IMR-90 (cell line): ENCODE measurements around the gene CCDC170. TPM values are rescaled to one million over a fixed set of nuclear protein-coding genes. Genes with fewer than 3 reads are reported as not detected.

Experiments used
- ATAC-seq: fragments of 200-7000 bp; cut with Tn5 transposase; 2 replicates; pipeline ENCODE4 v1.9.1; 2020; ENCODE audit warnings: low read depth, mild to moderate bottlenecking, moderate library complexity
- BruUV-seq: library from RNA; stranded (reverse); fragments of 400-500 nt; replicated peaks from 2 replicates; lab custom pipeline; 2021; lab: Mats Ljungman, UMichigan
- CTCF ChIA-PET: fragments of 300-600 bp; formaldehyde crosslinking; extraction: SDS; loops from one replicate; lab custom pipeline; 2021; ENCODE audit warnings: antibody characterized with exemption; lab: Yijun Ruan, JAX
- POLR2A ChIA-PET: fragments of 300-600 bp; sonication (Branson Sonifier 250); formaldehyde crosslinking; loops from one replicate; lab custom pipeline; 2022; ENCODE audit warnings: antibody characterized with exemption; ENCODE audit not compliant: unreplicated experiment; lab: Charles Lee
- DNase-seq: peaks from one replicate; pipeline ENCODE4 v3.0.0; 2013
- H2AFZ ChIP-seq: replicated peaks from 2 replicates; pipeline ENCODE3; 2013; ENCODE audit warnings: low read length, mild to moderate bottlenecking; ENCODE audit not compliant: poor library complexity
- H2AK5ac ChIP-seq: 2 replicates; pipeline ENCODE4 v1.6.1; 2013; ENCODE audit warnings: low read depth, low read length, inconsistent platforms
- H2AK9ac ChIP-seq: replicated peaks from 2 replicates; pipeline ENCODE3; 2013; ENCODE audit warnings: mild to moderate bottlenecking, low read depth, low read length, moderate library complexity; ENCODE audit not compliant: poor library complexity
- H2BK120ac ChIP-seq: 2 replicates; pipeline ENCODE4 v1.6.1; 2013; ENCODE audit warnings: low read depth, low read length, inconsistent platforms
- H2BK15ac ChIP-seq: 3 replicates; pipeline ENCODE4 v1.6.1; 2013; ENCODE audit warnings: low read depth, low read length, inconsistent platforms
- H2BK20ac ChIP-seq: 2 replicates; pipeline ENCODE4 v1.6.1; 2013; ENCODE audit warnings: low read depth, mild to moderate bottlenecking, inconsistent platforms, low read length, moderate library complexity
- H2BK5ac ChIP-seq: 2 replicates; pipeline ENCODE4 v1.6.1; 2013; ENCODE audit warnings: mild to moderate bottlenecking, low read depth, low read length, inconsistent platforms; ENCODE audit not compliant: poor library complexity, severe bottlenecking
- H3K14ac ChIP-seq: replicated peaks from 2 replicates; pipeline ENCODE4 v1.6.1; 2013; ENCODE audit warnings: low read depth, low read length, inconsistent platforms
- H3K18ac ChIP-seq: 2 replicates; pipeline ENCODE4 v1.6.1; 2013; ENCODE audit warnings: low read depth, low read length, control low read depth
- H3K23ac ChIP-seq: 2 replicates; pipeline ENCODE4 v1.6.1; 2013; ENCODE audit warnings: low read depth, low read length, inconsistent platforms
- H3K27ac ChIP-seq: 2 replicates; pipeline ENCODE4 v1.5.1; 2013; ENCODE audit warnings: mild to moderate bottlenecking, control low read depth, low read length; ENCODE audit not compliant: insufficient read depth
- H3K27me3 ChIP-seq: 2 replicates; pipeline ENCODE4 v1.6.1; 2013; ENCODE audit warnings: low read length; ENCODE audit not compliant: control insufficient read depth, insufficient read depth
- H3K36me3 ChIP-seq: 2 replicates; pipeline ENCODE4 v1.6.1; 2013; ENCODE audit warnings: low read length, mixed read lengths; ENCODE audit not compliant: control insufficient read depth, insufficient read depth
- H3K4ac ChIP-seq: 2 replicates; pipeline ENCODE4 v1.6.1; 2013; ENCODE audit warnings: low read depth, low read length, inconsistent platforms
- H3K4me1 ChIP-seq: 2 replicates; pipeline ENCODE4 v1.6.1; 2013; ENCODE audit warnings: low read length, mixed read lengths; ENCODE audit not compliant: control insufficient read depth, insufficient read depth
- H3K4me2 ChIP-seq: 2 replicates; pipeline ENCODE4 v1.6.1; 2013; ENCODE audit warnings: low read depth, mild to moderate bottlenecking, control low read depth, low read length, moderate library complexity
- H3K4me3 ChIP-seq: 2 replicates; pipeline ENCODE4 v1.5.1; 2013; ENCODE audit warnings: low read depth, mild to moderate bottlenecking, control low read depth, low read length, moderate library complexity; ENCODE audit not compliant: insufficient read depth
- H3K56ac ChIP-seq: 2 replicates; pipeline ENCODE4 v1.6.1; 2013; ENCODE audit warnings: low read length, inconsistent platforms; ENCODE audit not compliant: insufficient read depth; ENCODE audit errors: extremely low read depth
- H3K79me1 ChIP-seq, 2 experiments: 2 replicates each; pipeline ENCODE4 v1.6.1; 2013; ENCODE audit warnings: low read length in 2 of 2, inconsistent platforms in 1 of 2, low read depth in 1 of 2
- H3K9ac ChIP-seq: 2 replicates; pipeline ENCODE4 v1.6.1; 2013; ENCODE audit warnings: low read depth, low read length, control low read depth
- H3K9me1 ChIP-seq: 2 replicates; pipeline ENCODE4 v1.6.1; 2013; ENCODE audit warnings: low read length, inconsistent platforms; ENCODE audit not compliant: insufficient read depth
- H3K9me3 ChIP-seq: 2 replicates; pipeline ENCODE4 v1.6.1; 2013; ENCODE audit warnings: low read length; ENCODE audit not compliant: control insufficient read depth, insufficient read depth
- H4K20me1 ChIP-seq: 2 replicates; pipeline ENCODE4 v1.6.1; 2013; ENCODE audit warnings: low read length, inconsistent platforms; ENCODE audit not compliant: insufficient read depth
- H4K5ac ChIP-seq: 2 replicates; pipeline ENCODE4 v1.6.1; 2013; ENCODE audit warnings: mild to moderate bottlenecking, low read depth, low read length, control low read depth
- H4K8ac ChIP-seq, 2 experiments: 2 replicates each; pipeline ENCODE4 v1.6.1; 2013; ENCODE audit warnings: low read depth in 2 of 2, low read length in 2 of 2, control low read depth in 1 of 2, inconsistent platforms in 1 of 2
- H4K91ac ChIP-seq: 2 replicates; pipeline ENCODE4 v1.6.1; 2013; ENCODE audit warnings: low read depth, low read length, inconsistent platforms; ENCODE audit not compliant: insufficient read depth
- BHLHE40 ChIP-seq: fragments of 150-350 bp; IDR thresholded peaks from 2 replicates; pipeline ENCODE4 v1.6.1; 2016; ENCODE audit warnings: mild to moderate bottlenecking, low read depth, low read length
- FOS ChIP-seq: fragments of 150-350 bp; IDR thresholded peaks from 2 replicates; pipeline ENCODE4 v1.6.1; 2016; ENCODE audit warnings: low read depth, low read length
- MAFK ChIP-seq: IDR thresholded peaks from 2 replicates; pipeline ENCODE4 v1.6.1; 2012; ENCODE audit warnings: low read depth, low read length, improper control_type of control experiment
- MAZ ChIP-seq: IDR thresholded peaks from 2 replicates; pipeline ENCODE4 v1.6.1; 2012; ENCODE audit warnings: low read depth, mild to moderate bottlenecking, low read length, improper control_type of control experiment, moderate library complexity, borderline replicate concordance
- MXI1 ChIP-seq: IDR thresholded peaks from 2 replicates; pipeline ENCODE4 v1.6.1; 2012; ENCODE audit warnings: low read depth, mild to moderate bottlenecking, low read length, moderate library complexity, borderline replicate concordance
- NFE2L2 ChIP-seq: fragments of 150-350 bp; IDR thresholded peaks from 2 replicates; pipeline ENCODE4 v1.6.1; 2016; ENCODE audit warnings: low read depth, mild to moderate bottlenecking, low read length
- POLR2A ChIP-seq: IDR thresholded peaks from 2 replicates; pipeline ENCODE4 v1.6.1; 2012; ENCODE audit warnings: mild to moderate bottlenecking, low read depth, low read length
- RFX5 ChIP-seq: IDR thresholded peaks from 2 replicates; pipeline ENCODE4 v1.8.0; 2012; ENCODE audit warnings: low read depth, mild to moderate bottlenecking, low read length, moderate library complexity
- SMC3 ChIP-seq: fragments of 150-350 bp; IDR thresholded peaks from 2 replicates; pipeline ENCODE4 v1.6.1; 2016; ENCODE audit warnings: low read depth, mild to moderate bottlenecking, antibody characterized with exemption, low read length, moderate library complexity
- WGBS, 2 experiments: methylation state at CpG; one replicate each; pipeline versions ENCODE4 v1.1.5 to v1.1.7; 2013; ENCODE audit warnings: missing lambda C conversion rate in 2 of 2; ENCODE audit not compliant: insufficient read length in 1 of 2; ENCODE audit errors: extremely low coverage in 2 of 2; 5-methylcytosine and 5-hydroxymethylcytosine counted together
- dilution Hi-C: fragments of 300-500 bp; cut with HindIII; formaldehyde crosslinking; loops from one replicate; pipeline ENCODE4 v1.14.3; 2018; ENCODE audit warnings: low sequenced_read_pairs; ENCODE audit not compliant: unreplicated experiment
- in situ Hi-C: fragments of 300-500 bp; cut with MboI; formaldehyde crosslinking; loops from 3 replicates; pipeline ENCODE4 v1.14.3; 2019; ENCODE audit warnings: low sequenced_read_pairs, inconsistent platforms, mixed read lengths
- intact Hi-C: fragments of 100-400 bp; cut with micrococcal nuclease; formaldehyde crosslinking; loops from 2 replicates; pipeline ENCODE4 v1.10.0; 2022
- polyA plus RNA-seq, 3 experiments: library from polyadenylated mRNA; depleted of rRNA; stranded (reverse); fragments of >200 nt; gene quantifications; 2 replicates each; pipeline ENCODE4 v1.2.3, GENCODE V29; 2012; ENCODE audit warnings: low replicate concordance in 1 of 3
- total RNA-seq: library from RNA; depleted of rRNA; stranded (reverse); fragments of >200 nt; gene quantifications from 2 replicates; pipeline ENCODE4 v1.2.3, GENCODE V29; 2012
- TF ChIP-seq, protein P1 (sequence below): fragments of 150-350 bp; IDR thresholded peaks from 2 replicates; pipeline ENCODE4 v1.6.1; 2016; ENCODE audit warnings: low read depth, mild to moderate bottlenecking, low read length, moderate library complexity, borderline replicate concordance
- TF ChIP-seq, protein P2 (sequence below): conservative IDR thresholded peaks from 2 replicates; pipeline ENCODE4 v1.5.1; 2012; ENCODE audit warnings: mild to moderate bottlenecking, low read depth, low read length, improper control_type of control experiment

The CCDC170 gene
- total and polyA plus RNA-seq, 2 of the 4 experiments (the other 2 are of a cell fraction): 0.12 to 0.54 TPM

DNA sequence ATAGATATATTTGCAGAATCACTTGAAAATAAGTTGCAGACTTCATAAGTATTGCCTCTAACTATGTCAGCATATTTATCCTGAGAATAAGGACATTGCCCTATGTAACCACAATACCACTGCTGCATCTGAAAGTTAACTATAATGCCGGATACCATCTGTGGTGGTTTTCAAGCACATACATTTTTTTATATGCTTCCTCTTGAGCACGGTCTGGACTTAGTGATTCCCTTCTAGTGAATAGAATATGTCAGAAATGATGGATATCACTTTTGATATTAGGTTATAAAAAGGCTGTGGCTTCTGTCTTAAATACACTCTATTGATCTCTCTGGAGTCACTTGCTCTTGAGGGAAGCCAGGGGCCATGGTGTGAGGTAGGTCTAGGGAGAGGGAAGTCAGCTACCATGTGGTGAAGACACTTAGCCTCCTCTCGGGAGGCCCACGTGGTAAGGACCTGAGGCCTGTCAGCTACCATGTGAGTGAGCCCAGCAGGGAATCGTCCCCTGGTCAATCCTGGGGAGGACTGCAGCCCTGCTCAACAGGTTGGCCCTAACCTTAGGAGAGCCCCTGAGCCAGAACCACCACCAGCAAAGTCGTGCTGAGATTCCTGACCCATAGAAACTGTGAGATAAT, 57.5 kb downstream of the CCDC170 start:
- H2BK15ac ChIP-seq: no peak overlapping the region
- H3K4ac ChIP-seq: no peak overlapping the region
- no peak overlapping the region for H3K14ac ChIP-seq
- dilution Hi-C loops: no loop called here
- H3K4me2 ChIP-seq: no peak overlapping the region
- POLR2A ChIA-PET: no interaction called here
- no peak overlapping the region for H2AK5ac ChIP-seq
- H3K27me3 ChIP-seq: no peaks in the 10 kb centered on the region
- DNase-seq: no peak
- TF ChIP-seq MAZ (no peak), FOS (no peak), SMC3 (no peak), MXI1 (no peak), RFX5 (no peak), POLR2A (no peak), BHLHE40 (no peak), NFE2L2 (no peak), MAFK (no peak)
- TF ChIP-seq, protein P1, sequence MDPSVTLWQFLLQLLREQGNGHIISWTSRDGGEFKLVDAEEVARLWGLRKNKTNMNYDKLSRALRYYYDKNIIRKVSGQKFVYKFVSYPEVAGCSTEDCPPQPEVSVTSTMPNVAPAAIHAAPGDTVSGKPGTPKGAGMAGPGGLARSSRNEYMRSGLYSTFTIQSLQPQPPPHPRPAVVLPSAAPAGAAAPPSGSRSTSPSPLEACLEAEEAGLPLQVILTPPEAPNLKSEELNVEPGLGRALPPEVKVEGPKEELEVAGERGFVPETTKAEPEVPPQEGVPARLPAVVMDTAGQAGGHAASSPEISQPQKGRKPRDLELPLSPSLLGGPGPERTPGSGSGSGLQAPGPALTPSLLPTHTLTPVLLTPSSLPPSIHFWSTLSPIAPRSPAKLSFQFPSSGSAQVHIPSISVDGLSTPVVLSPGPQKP: no peak
- TF ChIP-seq, protein P2, sequence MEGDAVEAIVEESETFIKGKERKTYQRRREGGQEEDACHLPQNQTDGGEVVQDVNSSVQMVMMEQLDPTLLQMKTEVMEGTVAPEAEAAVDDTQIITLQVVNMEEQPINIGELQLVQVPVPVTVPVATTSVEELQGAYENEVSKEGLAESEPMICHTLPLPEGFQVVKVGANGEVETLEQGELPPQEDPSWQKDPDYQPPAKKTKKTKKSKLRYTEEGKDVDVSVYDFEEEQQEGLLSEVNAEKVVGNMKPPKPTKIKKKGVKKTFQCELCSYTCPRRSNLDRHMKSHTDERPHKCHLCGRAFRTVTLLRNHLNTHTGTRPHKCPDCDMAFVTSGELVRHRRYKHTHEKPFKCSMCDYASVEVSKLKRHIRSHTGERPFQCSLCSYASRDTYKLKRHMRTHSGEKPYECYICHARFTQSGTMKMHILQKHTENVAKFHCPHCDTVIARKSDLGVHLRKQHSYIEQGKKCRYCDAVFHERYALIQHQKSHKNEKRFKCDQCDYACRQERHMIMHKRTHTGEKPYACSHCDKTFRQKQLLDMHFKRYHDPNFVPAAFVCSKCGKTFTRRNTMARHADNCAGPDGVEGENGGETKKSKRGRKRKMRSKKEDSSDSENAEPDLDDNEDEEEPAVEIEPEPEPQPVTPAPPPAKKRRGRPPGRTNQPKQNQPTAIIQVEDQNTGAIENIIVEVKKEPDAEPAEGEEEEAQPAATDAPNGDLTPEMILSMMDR: no peak
- no peak for ATAC-seq
- H2BK5ac ChIP-seq: no peak overlapping the region
- no peak overlapping the region for H4K91ac ChIP-seq
- no peak overlapping the region for H3K18ac ChIP-seq
- in situ Hi-C loops: no loop called here
- no peaks in the 10 kb centered on the region for H3K4me1 ChIP-seq
- H3K79me1 ChIP-seq: no peaks in the 10 kb centered on the region
- no peak overlapping the region for H3K27ac ChIP-seq
- no peaks in the 10 kb centered on the region for H3K36me3 ChIP-seq
- no peak overlapping the region for H3K9ac ChIP-seq
- no peak overlapping the region for H3K56ac ChIP-seq
- CTCF ChIA-PET: no interaction called here
- no peaks in the 10 kb centered on the region for H3K9me3 ChIP-seq
- H2BK120ac ChIP-seq: no peak overlapping the region
- WGBS, 2 experiments: no CpG with 5 or more reads among the region's 6 CpGs
- H2AK9ac ChIP-seq: no peak overlapping the region
- H3K4me3 ChIP-seq: no peak overlapping the region
- no peak overlapping the region for H2BK20ac ChIP-seq
- no peak overlapping the region for H3K23ac ChIP-seq
- intact Hi-C loops: no loop called here
- H4K5ac ChIP-seq: no peak overlapping the region
- no peaks in the 10 kb centered on the region for H4K20me1 ChIP-seq
- no peaks in the 10 kb centered on the region for H3K9me1 ChIP-seq
- BruUV-seq: no TSS peak
- H4K8ac ChIP-seq: no peak overlapping the region
- H2AFZ ChIP-seq: no peak overlapping the region
